ENCODE results near the gene OR13A1. TPM values are rescaled to one million over a fixed set of nuclear protein-coding genes. Genes with fewer than 3 reads are reported as not detected.

OR13A1 gene
- total RNA-seq, 3 donors from 2014 or later = 0.15 to 0.33 TPM; not detected in 1

GRCh38 chr10:45257600-45257999, 57.8 kb downstream of the OR13A1 start:
- Histone ChIP-seq H3K27ac (no peak overlapping the region), H3K27me3 (no peaks in the 10 kb centered on the region), H3K36me3 (no peaks in the 10 kb centered on the region), H3K4me1 (no peaks in the 10 kb centered on the region), H3K4me3 (no peak overlapping the region), H3K9me3 (no peaks in the 10 kb centered on the region)
- TF ChIP-seq POLR2A (IDR thresholded peaks at IDR 0.05) (no peak), CTCF (IDR thresholded peaks at IDR 0.05) (no peak), POLR2AphosphoS5 (IDR thresholded peaks at IDR 0.05) (no peak)
- DNase-seq (ENCODE audit: low spot score in 2 of 2) = no peak
- intact Hi-C loops (cut with DNase I; ENCODE audit: low total_unique reads) = no loop called here

- Histone ChIP-seq H3K9me3 (no peaks in the 10 kb centered on the region), H3K4me3 (no peak overlapping the region), H3K27ac (no peak overlapping the region), H3K27me3 (no peaks in the 10 kb centered on the region), H3K36me3 (no peaks in the 10 kb centered on the region), H3K4me1 (no peaks in the 10 kb centered on the region)
- DNase-seq (ENCODE audit: low spot score in 2 of 2) = no peak
- intact Hi-C loops (cut with DNase I; ENCODE audit: low total_unique reads) = no loop called here
- TF ChIP-seq CTCF (IDR thresholded peaks at IDR 0.05) = no peak
- TF ChIP-seq POLR2AphosphoS5 (IDR thresholded peaks at IDR 0.05) = no peak
- TF ChIP-seq POLR2A (IDR thresholded peaks at IDR 0.05) = no peak
Measured at GRCh38 chr10:45256246-45256645, 59.2 kb downstream of the OR13A1 start.

DNA sequence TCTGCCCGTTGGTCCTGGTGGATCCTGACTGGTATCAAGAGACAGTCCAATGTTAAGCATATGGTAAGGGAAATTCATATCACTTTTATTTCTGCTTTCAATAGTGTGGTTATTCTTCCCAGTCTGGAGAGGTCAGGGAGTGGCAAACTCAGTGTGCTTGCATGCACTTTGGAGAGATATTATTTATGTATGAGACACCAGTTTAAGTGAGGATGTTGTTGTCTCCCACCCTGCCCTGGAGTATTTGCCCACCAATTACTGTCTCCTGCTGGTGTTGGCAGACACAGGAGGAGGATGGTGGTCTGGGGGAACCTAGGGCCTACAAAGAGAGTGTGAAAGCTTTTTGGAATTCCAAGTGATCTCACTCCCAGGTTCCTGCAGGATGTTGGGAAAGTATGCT, 59.7 kb downstream of the OR13A1 start:
- no peaks in the 10 kb centered on the region for H3K27me3 ChIP-seq
- no peaks in the 10 kb centered on the region for H3K4me1 ChIP-seq
- H3K4me3 ChIP-seq = no peak overlapping the region
- no peaks in the 10 kb centered on the region for H3K36me3 ChIP-seq
- no peak for TF ChIP-seq CTCF (IDR thresholded peaks at IDR 0.05)
- no peak for TF ChIP-seq POLR2AphosphoS5 (IDR thresholded peaks at IDR 0.05)
- TF ChIP-seq POLR2A (IDR thresholded peaks at IDR 0.05) = no peak
- DNase-seq (ENCODE audit: low spot score in 2 of 2) = no peak
- H3K9me3 ChIP-seq = no peaks in the 10 kb centered on the region
- H3K27ac ChIP-seq = no peak overlapping the region
- intact Hi-C loops (cut with DNase I; ENCODE audit: low total_unique reads) = no loop called here

- Histone ChIP-seq H3K4me3 (no peak overlapping the region), H3K27me3 (no peaks in the 10 kb centered on the region), H3K27ac (no peak overlapping the region), H3K9me3 (no peaks in the 10 kb centered on the region), H3K4me1 (no peaks in the 10 kb centered on the region), H3K36me3 (no peaks in the 10 kb centered on the region)
- no peak for DNase-seq (ENCODE audit: low spot score in 2 of 2)
- intact Hi-C loops (cut with DNase I; ENCODE audit: low total_unique reads) = no loop called here
- TF ChIP-seq POLR2A (IDR thresholded peaks at IDR 0.05) = no peak
- TF ChIP-seq POLR2AphosphoS5 (IDR thresholded peaks at IDR 0.05) = no peak
- TF ChIP-seq CTCF (IDR thresholded peaks at IDR 0.05) = no peak
Measured at GRCh38 chr10:45254892-45255291, 60.5 kb downstream of the OR13A1 start.

GRCh38 chr10:45253183-45253914, 62.1 kb downstream of the OR13A1 start:
- no peak for DNase-seq (ENCODE audit: low spot score in 2 of 2)
- H3K4me3 ChIP-seq = no peak overlapping the region
- H3K27me3 ChIP-seq = no peaks in the 10 kb centered on the region
- no peak overlapping the region for H3K27ac ChIP-seq
- intact Hi-C loops (cut with DNase I; ENCODE audit: low total_unique reads) = no loop called here
- no peak for TF ChIP-seq CTCF (IDR thresholded peaks at IDR 0.05)
- TF ChIP-seq POLR2AphosphoS5 (IDR thresholded peaks at IDR 0.05) = no peak
- no peak for TF ChIP-seq POLR2A (IDR thresholded peaks at IDR 0.05)
- H3K36me3 ChIP-seq = no peaks in the 10 kb centered on the region
- H3K4me1 ChIP-seq = no peaks in the 10 kb centered on the region
- no peaks in the 10 kb centered on the region for H3K9me3 ChIP-seq

Other genes starting within 250 kb of the OR13A1 start
- gene ALOX5, start 58.6 kb upstream of the OR13A1 start, total RNA-seq = 10 to 100 TPM; 33.4 to 67.5 (median 49.0) TPM